K562 (cell line): ENCODE data around the gene TSPAN14. TPM values are rescaled to one million over a fixed set of nuclear protein-coding genes. Genes with fewer than 3 reads are reported as not detected.

Source experiments
- ATAC-seq: fragments of 200-7000 bp; cut with Tn5 transposase; 3 replicates; pipeline ENCODE4 v1.9.1; 2020; ENCODE audit warnings: moderate library complexity
- BruUV-seq: library from RNA; stranded (reverse); fragments of 400-500 nt; replicated peaks from 2 replicates; lab custom pipeline; 2021; lab: Mats Ljungman, UMichigan
- CTCF ChIA-PET: fragments of 300-600 bp; formaldehyde crosslinking; extraction: SDS; loops from one replicate; lab custom pipeline; 2021; ENCODE audit warnings: low intra/inter-chr PET ratio; lab: Yijun Ruan, JAX
- POLR2A ChIA-PET: fragments of 300-600, 350-650 bp; sonication (Branson Sonifier 250); formaldehyde crosslinking; extraction: SDS; loops from one replicate; lab custom pipeline; 2021; ENCODE audit warnings: antibody characterized with exemption, inconsistent platforms; lab: Yijun Ruan, JAX
- DNase-seq, 4 experiments: peaks; one replicate each; pipeline versions ENCODE4 v3.0.0 to v3.0.0-alpha.2; 2011 to 2018; ENCODE audit warnings: low spot score in 3 of 4, mixed read lengths in 3 of 4; ENCODE audit errors: extremely low read depth in 1 of 4
- FAIRE-seq: peaks from 2 replicates; lab custom pipeline; 2011; peaks lifted over from hg19 to GRCh38; lab: Jason Lieb, UNC
- H2AFZ ChIP-seq: 2 replicates; pipeline ENCODE4 v1.6.0; 2011; ENCODE audit warnings: low read depth, low read length, control low read depth, inconsistent platforms
- H3K27ac ChIP-seq: fragments of 200-600 bp; 3 replicates; pipeline ENCODE4 v1.8.0; 2011; ENCODE audit warnings: low read depth, mild to moderate bottlenecking, control low read depth, inconsistent platforms, low read length, moderate library complexity, mixed read lengths; ENCODE audit errors: extremely low read depth
- H3K27me3 ChIP-seq, 2 experiments: fragments of 300-600 bp in 1 of 2; 2 replicates in 1 of 2; 3 replicates in 1 of 2; pipeline versions ENCODE4 v1.6.0 to v1.8.0; 2011; ENCODE audit warnings: inconsistent platforms in 2 of 2, low read length in 2 of 2, mild to moderate bottlenecking in 1 of 2, mixed read lengths in 1 of 2, moderate library complexity in 1 of 2; ENCODE audit not compliant: control insufficient read depth in 2 of 2, insufficient read depth in 2 of 2
- H3K36me3 ChIP-seq: fragments of 300-600 bp; 3 replicates; pipeline ENCODE4 v1.8.0; 2011; ENCODE audit warnings: mild to moderate bottlenecking, low read length, inconsistent platforms; ENCODE audit not compliant: control insufficient read depth, insufficient read depth
- H3K4me1 ChIP-seq, 2 experiments: fragments of 200-600 bp in 1 of 2; replicated peaks in 1 of 2; 2 replicates in 1 of 2; 3 replicates in 1 of 2; pipeline versions ENCODE4 v1.5.1 to v1.8.0; 2011; ENCODE audit warnings: inconsistent platforms in 2 of 2, low read length in 2 of 2, mild to moderate bottlenecking in 1 of 2, mixed read lengths in 1 of 2, moderate library complexity in 1 of 2; ENCODE audit not compliant: control insufficient read depth in 2 of 2, insufficient read depth in 2 of 2
- H3K4me2 ChIP-seq: 2 replicates; pipeline ENCODE4 v1.6.1; 2011; ENCODE audit warnings: low read length, control low read depth, inconsistent platforms, mixed read lengths; ENCODE audit not compliant: insufficient read depth
- H3K4me3 ChIP-seq: fragments of 200-600 bp; sonication (generic), shearing (Covaris generic); 2 replicates; pipeline ENCODE4 v1.5.1; 2016; ENCODE audit warnings: control low read depth, inconsistent platforms
- H3K79me2 ChIP-seq: fragments of 200-600 bp; 3 replicates; pipeline ENCODE4 v1.8.0; 2011; ENCODE audit warnings: low read length, inconsistent platforms; ENCODE audit not compliant: control insufficient read depth, insufficient read depth
- H3K9ac ChIP-seq, 2 experiments: 2 replicates each; pipeline versions ENCODE4 v1.6.0 to v1.6.1; 2011; ENCODE audit warnings: low read depth in 2 of 2, low read length in 2 of 2, control low read depth in 1 of 2, inconsistent platforms in 1 of 2, mild to moderate bottlenecking in 1 of 2, mixed read lengths in 1 of 2; ENCODE audit not compliant: insufficient read depth in 1 of 2
- H3K9me1 ChIP-seq: one replicate; pipeline ENCODE4 v1.6.0; 2011; ENCODE audit warnings: inconsistent platforms, mild to moderate bottlenecking, low read length, moderate library complexity; ENCODE audit not compliant: control insufficient read depth, insufficient read depth
- H3K9me3 ChIP-seq: replicated peaks from 2 replicates; pipeline ENCODE4 v1.5.1; 2011; ENCODE audit warnings: low read depth, low read length, inconsistent platforms; ENCODE audit not compliant: control insufficient read depth, insufficient read depth
- H4K20me1 ChIP-seq: replicated peaks from 2 replicates; pipeline ENCODE4 v1.6.1; 2011; ENCODE audit warnings: low read length, inconsistent platforms, mixed read lengths; ENCODE audit not compliant: control insufficient read depth, insufficient read depth
- BRF1 ChIP-seq: IDR thresholded peaks from 3 replicates; pipeline ENCODE4 v1.6.1; 2011; ENCODE audit warnings: borderline replicate concordance, mild to moderate bottlenecking; ENCODE audit not compliant: insufficient read length; ENCODE audit errors: extremely low read depth
- DPF2 ChIP-seq: fragments of 450-650 bp; IDR thresholded peaks from 2 replicates; pipeline ENCODE4 v1.6.1; 2016
- ETV1 ChIP-seq: fragments of 450-650 bp; conservative IDR thresholded peaks from 2 replicates; pipeline ENCODE4 v1.6.1; 2016; ENCODE audit warnings: missing genetic modification characterization, control low read depth, low read depth, missing compliant biosample characterization
- HDAC8 ChIP-seq: fragments of 450-650 bp; IDR thresholded peaks from 2 replicates; pipeline ENCODE4 v1.6.1; 2016; ENCODE audit warnings: mild to moderate bottlenecking, missing genetic modification characterization, moderate library complexity, missing compliant biosample characterization
- MBD2 ChIP-seq: sonication (generic); IDR thresholded peaks from 2 replicates; pipeline ENCODE4 v1.6.1; 2016; ENCODE audit warnings: low read depth, borderline replicate concordance
- NR2C2 ChIP-seq, 2 experiments: fragments of 200-800 bp in 1 of 2; sonication (Bioruptor generic) in 1 of 2; sonication (generic) in 1 of 2; formaldehyde crosslinking in 1 of 2; IDR thresholded peaks; 2 replicates each; pipeline versions ENCODE4 v1.6.1 to v1.8.0; 2016 to 2022; ENCODE audit warnings: mild to moderate bottlenecking in 1 of 2, missing compliant biosample characterization in 1 of 2, missing genetic modification characterization in 1 of 2, missing genetic modification reagents in 1 of 2
- PML ChIP-seq: IDR thresholded peaks from 2 replicates; pipeline ENCODE4 v1.6.1; 2012; ENCODE audit warnings: low read length, inconsistent platforms
- PRMT5 ChIP-seq: sonication (generic); formaldehyde crosslinking; IDR thresholded peaks from 2 replicates; pipeline ENCODE4 v1.5.0; 2020; ENCODE audit warnings: missing genetic modification reagents
- SP2 ChIP-seq: IDR thresholded peaks from 2 replicates; pipeline ENCODE4 v1.6.1; 2011; ENCODE audit warnings: mild to moderate bottlenecking, low read depth, low read length, moderate library complexity; ENCODE audit not compliant: poor library complexity, severe bottlenecking; ENCODE audit errors: extremely low read depth
- TAF7 ChIP-seq: fragments of 450-650 bp; IDR thresholded peaks from 2 replicates; pipeline ENCODE4 v1.6.1; 2016; ENCODE audit warnings: missing genetic modification characterization, missing compliant biosample characterization
- XRCC5 ChIP-seq: fragments of 200-400 bp; formaldehyde crosslinking; IDR thresholded peaks from 2 replicates; pipeline ENCODE4 v1.6.1; 2017; ENCODE audit warnings: low read depth, mild to moderate bottlenecking, low read length
- ZKSCAN1 ChIP-seq: fragments of 150-350 bp; IDR thresholded peaks from 2 replicates; pipeline ENCODE4 v1.6.1; 2016; ENCODE audit warnings: low read depth, low read length
- ZNF644 ChIP-seq: fragments of 200-800 bp; sonication (Bioruptor generic); IDR thresholded peaks from 2 replicates; pipeline ENCODE4 v1.6.1; 2016; ENCODE audit warnings: low read depth, missing genetic modification characterization, missing compliant biosample characterization
- ZNF830 ChIP-seq: fragments of 250-450 bp; sonication (Bioruptor Pico); IDR thresholded peaks from 2 replicates; pipeline ENCODE4 v1.5.0; 2021; ENCODE audit warnings: mild to moderate bottlenecking
- WGBS: fragments of 100-300 bp; shearing (Covaris generic); methylation state at CpG from one replicate; pipeline ENCODE4 v1.1.6; 2016; ENCODE audit warnings: low coverage, mixed read lengths; ENCODE audit not compliant: insufficient coverage; ENCODE audit errors: missing lambda C conversion rate; 5-methylcytosine and 5-hydroxymethylcytosine counted together
- in situ Hi-C: fragments of 300-500 bp; cut with MboI; formaldehyde crosslinking; loops from 4 replicates; pipeline ENCODE4 v1.15.0; 2018; ENCODE audit warnings: inconsistent platforms, mixed read lengths
- intact Hi-C: fragments of 100-400 bp; cut with micrococcal nuclease; formaldehyde crosslinking; loops from 2 replicates; pipeline ENCODE4 v1.14.2; 2022
- polyA plus RNA-seq, 8 experiments: library from polyadenylated mRNA; depleted of rRNA in 4 of 8; stranded (reverse) in 5 of 8; unstranded in 3 of 8; fragments of >200 nt; fragmentation: Nextera tagmentation in 2 of 8; fragmentation: Illumina TruSeq in 1 of 8; extraction: Ambion mirVana in 2 of 8; extraction: Trizol in 1 of 8; gene quantifications; 2 replicates each; pipeline versions ENCODE4 v1.2.1 to v1.2.3, GENCODE V29; 2011 to 2014; ENCODE audit warnings: inconsistent platforms in 1 of 8, missing spikeins in 1 of 8
- total RNA-seq, 7 experiments: library from RNA; depleted of rRNA in 6 of 7; stranded (reverse); fragments of >200 nt in 6 of 7; fragmentation: Illumina TruSeq in 2 of 7; extraction: Trizol in 2 of 7; gene quantifications; 2 replicates each; pipeline versions ENCODE4 v1.2.1 to v1.2.3, GENCODE V29; 2011 to 2021; ENCODE audit warnings: low replicate concordance in 1 of 7
- TF ChIP-seq, protein P1 (sequence below): sonication (generic); formaldehyde crosslinking; IDR thresholded peaks from 2 replicates; pipeline ENCODE4 v1.8.1; 2023; ENCODE audit warnings: mild to moderate bottlenecking, missing genetic modification reagents, moderate library complexity

The TSPAN14 gene
- total and polyA plus RNA-seq, 9 of the 15 experiments (the other 6 are each of a cell fraction or from before 2014, with no cell fraction given), result 5.8 to 92.9 (median 23.3) TPM

DNA sequence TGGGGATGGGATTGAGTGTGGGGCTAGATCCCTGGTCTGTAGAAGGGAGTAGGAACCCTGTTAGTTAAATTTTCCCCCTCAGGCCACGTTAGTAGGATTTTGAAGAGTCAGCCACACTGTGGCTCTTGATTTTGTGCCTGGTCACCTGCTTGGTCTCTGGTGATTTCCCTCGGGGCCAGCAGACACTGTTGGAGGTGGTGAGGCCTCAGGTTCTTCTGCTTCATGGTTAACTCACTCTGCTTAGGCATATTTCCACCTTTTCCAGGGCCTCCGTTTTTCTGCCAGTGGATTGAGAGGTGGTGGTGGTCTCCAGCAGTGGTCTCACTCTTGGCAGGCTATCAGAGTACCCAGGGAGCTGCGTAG is 4.1 kb downstream of the TSPAN14 start:
- Histone ChIP-seq H4K20me1 (peaks cover 30% of the 10 kb centered on the region), H3K9me3 (no peaks in the 10 kb centered on the region), H3K4me2 (peak overlapping the region; percentile 56), H3K4me3 (no peak overlapping the region), H3K4me1 (peaks cover 74 to 79% of the 10 kb centered on the region in 2 experiments)
- POLR2A ChIA-PET, result interaction anchor here (0.7 to 2.0 kb wide), 3 partner anchors 9 to 47 kb away, joined by 3 to 11 read pairs (median 8); no protein-coding TSS in a partner anchor
- peak; percentile 54 for FAIRE-seq
- WGBS, result 43% methylated on average over 4 of the region's 4 CpGs
- TF ChIP-seq MBD2 (peak; percentile 8; the same call in 1 of the 2 replicates), HDAC8 (tag) (no peak)
- TF ChIP-seq, all 486 proteins: peak for 1
- in situ Hi-C loops (no loop called here), intact Hi-C loops (loop anchor here (2.0 kb wide), 2 partner anchors 39 to 47 kb away; no protein-coding TSS in a partner anchor)
- Histone ChIP-seq H3K27ac (peak overlapping the region; percentile 72), H3K9ac (peak overlapping the region; percentile 20 to 83; a peak in 3 of 4 replicates), H3K79me2 (peaks cover 89% of the 10 kb centered on the region), H3K9me1 (peaks cover 6% of the 10 kb centered on the region), H3K36me3 (peaks cover 40% of the 10 kb centered on the region), H2AFZ (no peak overlapping the region), H3K27me3 (no peaks in the 10 kb centered on the region)
- ATAC-seq (no peak), DNase-seq (no peak)
- CTCF ChIA-PET, result no interaction called here
- BruUV-seq, result no TSS peak

DNA sequence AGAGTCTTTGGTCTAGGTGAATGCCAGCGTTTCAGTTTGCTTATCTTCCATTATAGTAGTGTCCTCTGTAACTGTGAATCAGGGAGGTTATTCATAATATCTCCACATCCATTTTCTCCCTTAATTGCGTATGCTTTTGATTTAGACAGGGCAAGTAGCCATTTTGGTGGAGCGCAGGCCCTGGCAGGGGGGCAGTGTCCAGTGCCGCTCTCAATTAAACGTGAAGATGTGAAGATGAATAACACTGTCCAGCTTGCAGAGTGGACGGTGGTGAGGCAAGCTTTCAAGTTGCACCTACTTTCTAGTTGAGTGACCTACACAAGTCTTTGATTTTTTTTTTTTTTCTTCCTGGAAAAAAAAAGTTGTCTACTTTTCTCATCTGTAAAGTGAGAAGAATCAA is 4.5 kb downstream of the TSPAN14 start:
- intact Hi-C loops, result loop anchor here (2.0 kb wide), 2 partner anchors 38 to 46 kb away; no protein-coding TSS in a partner anchor
- peak overlapping the region; percentile 72 for H3K27ac ChIP-seq
- no peak overlapping the region for H2AFZ ChIP-seq
- peaks cover 75 to 77% of the 10 kb centered on the region in 2 experiments for H3K4me1 ChIP-seq
- H3K36me3 ChIP-seq, result peaks cover 44% of the 10 kb centered on the region
- ChIA-PET CTCF (no interaction called here), POLR2A (interaction anchor here (0.6 to 2.0 kb wide), 7 partner anchors 9 to 47 kb away, joined by 3 to 11 read pairs (median 5); no protein-coding TSS in a partner anchor)
- H4K20me1 ChIP-seq, result peaks cover 31% of the 10 kb centered on the region
- ATAC-seq (no peak), FAIRE-seq (peak; percentile 42), DNase-seq (no peak)
- H3K4me3 ChIP-seq, result no peak overlapping the region; the same call in 1 of the 2 replicates
- peaks cover 6% of the 10 kb centered on the region for H3K9me1 ChIP-seq
- peak overlapping the region; percentile 20 to 83; a peak in 3 of 4 replicates for H3K9ac ChIP-seq
- TSS peak; percentile 3 for BruUV-seq
- 39% methylated on average over 6 of the region's 6 CpGs for WGBS
- in situ Hi-C loops, result no loop called here
- peak overlapping the region; percentile 56 for H3K4me2 ChIP-seq
- H3K79me2 ChIP-seq, result peaks cover 93% of the 10 kb centered on the region
- no peaks in the 10 kb centered on the region for H3K27me3 ChIP-seq
- H3K9me3 ChIP-seq, result no peaks in the 10 kb centered on the region
- TF ChIP-seq MBD2, result peak; percentile 1; the same call in 1 of the 2 replicates
- TF ChIP-seq PML, result no peak
- TF ChIP-seq ZNF830, result no peak
- no peak for TF ChIP-seq DPF2
- no peak for TF ChIP-seq BRF1
- no peak for TF ChIP-seq XRCC5
- TF ChIP-seq SP2, result no peak
- TF ChIP-seq TAF7 (tag), result 0 out of 2 replicates have a peak, but pooled peaks have one; percentile 17
- TF ChIP-seq, protein P1, sequence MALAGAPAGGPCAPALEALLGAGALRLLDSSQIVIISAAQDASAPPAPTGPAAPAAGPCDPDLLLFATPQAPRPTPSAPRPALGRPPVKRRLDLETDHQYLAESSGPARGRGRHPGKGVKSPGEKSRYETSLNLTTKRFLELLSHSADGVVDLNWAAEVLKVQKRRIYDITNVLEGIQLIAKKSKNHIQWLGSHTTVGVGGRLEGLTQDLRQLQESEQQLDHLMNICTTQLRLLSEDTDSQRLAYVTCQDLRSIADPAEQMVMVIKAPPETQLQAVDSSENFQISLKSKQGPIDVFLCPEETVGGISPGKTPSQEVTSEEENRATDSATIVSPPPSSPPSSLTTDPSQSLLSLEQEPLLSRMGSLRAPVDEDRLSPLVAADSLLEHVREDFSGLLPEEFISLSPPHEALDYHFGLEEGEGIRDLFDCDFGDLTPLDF (CRISPR knock-in tag), result no peak
- TF ChIP-seq NR2C2 (CRISPR knock-in tag; IDR thresholded peaks at IDR 0.05), result no peak
- 0 out of 2 replicates have a peak, but pooled peaks have one; percentile 15 for TF ChIP-seq NR2C2 (tag; IDR thresholded peaks at IDR 0.05)
- TF ChIP-seq PRMT5 (CRISPR knock-in tag), result no peak
- TF ChIP-seq ZKSCAN1, result no peak
- no peak for TF ChIP-seq ETV1
- 0 out of 2 replicates have a peak, but pooled peaks have one; percentile 23 for TF ChIP-seq ZNF644 (tag)
